A673 (cell line): Measurements from ENCODE around the gene ARMC6.

Experiments
- EZH2 ChIP-seq: fragments of 200-600 bp; sonication (generic); IDR thresholded peaks from 2 replicates; pipeline ENCODE4 v1.6.1; 2017; ENCODE audit warnings: borderline replicate concordance, low read depth, mild to moderate bottlenecking, mixed read lengths, antibody characterized with exemption, low read length; ENCODE audit not compliant: poor library complexity, severe bottlenecking
- TF ChIP-seq, protein P1 (sequence below): fragments of 300-800, 200-600 bp; sonication (generic); conservative IDR thresholded peaks from 2 replicates; pipeline ENCODE4 v1.5.1; 2017; ENCODE audit warnings: low read depth, mild to moderate bottlenecking, antibody characterized with exemption, low read length, moderate library complexity, mixed read lengths

DNA sequence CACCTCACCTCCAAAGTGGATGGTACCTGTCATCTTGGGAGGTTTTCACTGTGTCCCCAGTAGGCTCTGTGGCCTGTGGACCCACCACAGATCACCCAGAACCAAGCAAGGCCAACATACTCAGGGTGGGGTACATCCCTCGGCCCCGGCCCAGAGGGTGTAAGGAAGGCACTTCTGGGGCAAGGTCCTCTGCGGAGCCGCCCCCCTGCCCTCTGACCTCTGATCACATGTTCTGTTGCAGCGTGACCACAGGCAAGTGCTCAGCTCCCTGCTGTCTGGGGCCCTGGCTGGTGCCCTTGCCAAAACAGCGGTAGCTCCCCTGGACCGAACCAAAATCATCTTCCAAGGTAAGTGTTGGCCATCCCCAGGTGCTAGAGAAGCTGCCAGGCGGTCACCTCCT lies 68.1 kb downstream of the ARMC6 start:
- TF ChIP-seq, protein P1, sequence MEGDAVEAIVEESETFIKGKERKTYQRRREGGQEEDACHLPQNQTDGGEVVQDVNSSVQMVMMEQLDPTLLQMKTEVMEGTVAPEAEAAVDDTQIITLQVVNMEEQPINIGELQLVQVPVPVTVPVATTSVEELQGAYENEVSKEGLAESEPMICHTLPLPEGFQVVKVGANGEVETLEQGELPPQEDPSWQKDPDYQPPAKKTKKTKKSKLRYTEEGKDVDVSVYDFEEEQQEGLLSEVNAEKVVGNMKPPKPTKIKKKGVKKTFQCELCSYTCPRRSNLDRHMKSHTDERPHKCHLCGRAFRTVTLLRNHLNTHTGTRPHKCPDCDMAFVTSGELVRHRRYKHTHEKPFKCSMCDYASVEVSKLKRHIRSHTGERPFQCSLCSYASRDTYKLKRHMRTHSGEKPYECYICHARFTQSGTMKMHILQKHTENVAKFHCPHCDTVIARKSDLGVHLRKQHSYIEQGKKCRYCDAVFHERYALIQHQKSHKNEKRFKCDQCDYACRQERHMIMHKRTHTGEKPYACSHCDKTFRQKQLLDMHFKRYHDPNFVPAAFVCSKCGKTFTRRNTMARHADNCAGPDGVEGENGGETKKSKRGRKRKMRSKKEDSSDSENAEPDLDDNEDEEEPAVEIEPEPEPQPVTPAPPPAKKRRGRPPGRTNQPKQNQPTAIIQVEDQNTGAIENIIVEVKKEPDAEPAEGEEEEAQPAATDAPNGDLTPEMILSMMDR: no peak
- no peak for TF ChIP-seq EZH2
